Nephron progenitor cell (in vitro differentiated cells): ENCODE data around the gene UBN1.

ENCODE experiments used
- DNase-seq: peaks from one replicate; pipeline ENCODE4 v3.0.0; 2021
- H3K27ac Mint-ChIP-seq: 2 replicates; pipeline ENCODE4 v1.8.0; 2021; ENCODE audit warnings: mild to moderate bottlenecking, moderate library complexity, mixed read lengths
- H3K27me3 Mint-ChIP-seq: 2 replicates; pipeline ENCODE4 v1.8.0; 2021; ENCODE audit warnings: mild to moderate bottlenecking, low read depth, mixed read lengths; ENCODE audit not compliant: poor library complexity
- H3K36me3 Mint-ChIP-seq: 2 replicates; pipeline ENCODE4 v1.8.0; 2021; ENCODE audit warnings: low read depth, mixed read lengths
- H3K4me1 Mint-ChIP-seq: 2 replicates; pipeline ENCODE4 v1.8.0; 2021; ENCODE audit warnings: mixed read lengths
- H3K4me3 Mint-ChIP-seq: 2 replicates; pipeline ENCODE4 v1.8.0; 2021; ENCODE audit warnings: mild to moderate bottlenecking, moderate library complexity, mixed read lengths
- H3K9me3 Mint-ChIP-seq: 2 replicates; pipeline ENCODE4 v1.8.0; 2021; ENCODE audit warnings: mild to moderate bottlenecking, moderate library complexity, mixed read lengths
- TF ChIP-seq, protein P1 (sequence below): fragments of 200-600 bp; sonication (generic); IDR thresholded peaks from 2 replicates; pipeline ENCODE4 v1.5.0; 2021; ENCODE audit warnings: antibody characterized with exemption

The UBN1 gene, protein sequence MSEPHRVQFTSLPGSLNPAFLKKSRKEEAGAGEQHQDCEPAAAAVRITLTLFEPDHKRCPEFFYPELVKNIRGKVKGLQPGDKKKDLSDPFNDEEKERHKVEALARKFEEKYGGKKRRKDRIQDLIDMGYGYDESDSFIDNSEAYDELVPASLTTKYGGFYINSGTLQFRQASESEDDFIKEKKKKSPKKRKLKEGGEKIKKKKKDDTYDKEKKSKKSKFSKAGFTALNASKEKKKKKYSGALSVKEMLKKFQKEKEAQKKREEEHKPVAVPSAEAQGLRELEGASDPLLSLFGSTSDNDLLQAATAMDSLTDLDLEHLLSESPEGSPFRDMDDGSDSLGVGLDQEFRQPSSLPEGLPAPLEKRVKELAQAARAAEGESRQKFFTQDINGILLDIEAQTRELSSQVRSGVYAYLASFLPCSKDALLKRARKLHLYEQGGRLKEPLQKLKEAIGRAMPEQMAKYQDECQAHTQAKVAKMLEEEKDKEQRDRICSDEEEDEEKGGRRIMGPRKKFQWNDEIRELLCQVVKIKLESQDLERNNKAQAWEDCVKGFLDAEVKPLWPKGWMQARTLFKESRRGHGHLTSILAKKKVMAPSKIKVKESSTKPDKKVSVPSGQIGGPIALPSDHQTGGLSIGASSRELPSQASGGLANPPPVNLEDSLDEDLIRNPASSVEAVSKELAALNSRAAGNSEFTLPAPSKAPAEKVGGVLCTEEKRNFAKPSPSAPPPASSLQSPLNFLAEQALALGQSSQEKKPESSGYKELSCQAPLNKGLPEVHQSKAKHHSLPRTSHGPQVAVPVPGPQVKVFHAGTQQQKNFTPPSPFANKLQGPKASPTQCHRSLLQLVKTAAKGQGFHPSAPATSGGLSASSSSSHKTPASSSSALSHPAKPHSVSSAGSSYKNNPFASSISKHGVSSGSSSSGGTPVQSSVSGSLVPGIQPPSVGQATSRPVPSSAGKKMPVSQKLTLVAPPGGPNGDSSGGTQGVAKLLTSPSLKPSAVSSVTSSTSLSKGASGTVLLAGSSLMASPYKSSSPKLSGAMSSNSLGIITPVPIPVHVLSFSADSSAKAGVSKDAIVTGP (N-terminal part only)

DNA sequence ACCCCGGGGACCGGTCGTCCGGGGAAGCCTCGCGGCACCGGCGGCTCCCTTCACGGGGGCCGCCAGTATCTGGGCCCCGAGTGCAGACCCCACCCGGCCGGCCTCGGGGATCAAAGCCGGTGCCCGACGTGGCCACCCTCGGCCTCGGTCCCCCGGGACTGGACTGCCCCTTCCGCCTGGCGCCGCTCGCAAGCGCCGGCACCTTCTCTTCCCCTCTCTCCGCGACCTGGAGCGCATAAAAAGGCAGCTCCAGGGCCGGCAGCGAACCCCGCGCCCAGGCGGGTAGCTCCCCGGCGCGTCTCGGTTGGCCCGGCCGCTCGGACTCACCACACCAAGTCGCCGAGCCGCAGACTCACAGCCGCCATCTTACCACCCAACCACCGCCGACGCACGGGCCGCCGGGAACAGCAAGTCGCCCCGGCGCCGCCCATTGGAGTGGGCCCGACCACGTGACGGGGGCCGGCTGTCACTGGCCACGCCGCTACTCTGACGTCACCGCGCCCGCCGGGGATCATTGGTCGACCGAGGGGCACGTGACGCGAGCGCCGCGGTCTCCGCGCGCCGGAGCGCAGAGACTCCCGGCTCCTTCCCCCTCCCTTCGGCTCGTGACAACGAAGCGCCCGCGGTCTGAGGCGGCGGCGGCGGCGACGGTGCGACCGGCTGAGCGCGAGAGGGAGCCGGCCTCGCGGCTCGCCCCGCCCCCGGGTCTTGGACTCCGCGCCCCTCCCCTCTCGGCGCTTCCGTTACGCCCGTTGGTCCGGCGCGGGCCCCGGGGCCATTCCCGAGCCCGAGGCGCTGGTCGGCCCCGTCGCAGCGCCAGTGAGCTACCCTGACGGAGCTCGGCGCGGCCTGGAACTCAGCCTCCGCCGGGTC lies at the start of gene UBN1, which contains the start of gene GLYR1:
TSS of gene UBN1 (plus strand) at position 581 of the 873 bp plus-strand sequence. CDS start 5,437 bp downstream, outside the sequence.
TSS of gene GLYR1 (minus strand) at position 388 of the 873 bp plus-strand sequence. CDS start at position 365, 23 bp downstream.
- TF ChIP-seq, protein P1, sequence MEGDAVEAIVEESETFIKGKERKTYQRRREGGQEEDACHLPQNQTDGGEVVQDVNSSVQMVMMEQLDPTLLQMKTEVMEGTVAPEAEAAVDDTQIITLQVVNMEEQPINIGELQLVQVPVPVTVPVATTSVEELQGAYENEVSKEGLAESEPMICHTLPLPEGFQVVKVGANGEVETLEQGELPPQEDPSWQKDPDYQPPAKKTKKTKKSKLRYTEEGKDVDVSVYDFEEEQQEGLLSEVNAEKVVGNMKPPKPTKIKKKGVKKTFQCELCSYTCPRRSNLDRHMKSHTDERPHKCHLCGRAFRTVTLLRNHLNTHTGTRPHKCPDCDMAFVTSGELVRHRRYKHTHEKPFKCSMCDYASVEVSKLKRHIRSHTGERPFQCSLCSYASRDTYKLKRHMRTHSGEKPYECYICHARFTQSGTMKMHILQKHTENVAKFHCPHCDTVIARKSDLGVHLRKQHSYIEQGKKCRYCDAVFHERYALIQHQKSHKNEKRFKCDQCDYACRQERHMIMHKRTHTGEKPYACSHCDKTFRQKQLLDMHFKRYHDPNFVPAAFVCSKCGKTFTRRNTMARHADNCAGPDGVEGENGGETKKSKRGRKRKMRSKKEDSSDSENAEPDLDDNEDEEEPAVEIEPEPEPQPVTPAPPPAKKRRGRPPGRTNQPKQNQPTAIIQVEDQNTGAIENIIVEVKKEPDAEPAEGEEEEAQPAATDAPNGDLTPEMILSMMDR: no peak
- Mint-ChIP-seq H3K9me3 (no peaks in the 10 kb centered on the region), H3K36me3 (peaks cover 29% of the 10 kb centered on the region), H3K27me3 (no peaks in the 10 kb centered on the region), H3K27ac (peak within 1 kb of the TSS; percentile 96), H3K4me3 (peak within 1 kb of the TSS; percentile 91), H3K4me1 (peaks cover 44% of the 10 kb centered on the region)
- peak; percentile 100 for DNase-seq

DNA sequence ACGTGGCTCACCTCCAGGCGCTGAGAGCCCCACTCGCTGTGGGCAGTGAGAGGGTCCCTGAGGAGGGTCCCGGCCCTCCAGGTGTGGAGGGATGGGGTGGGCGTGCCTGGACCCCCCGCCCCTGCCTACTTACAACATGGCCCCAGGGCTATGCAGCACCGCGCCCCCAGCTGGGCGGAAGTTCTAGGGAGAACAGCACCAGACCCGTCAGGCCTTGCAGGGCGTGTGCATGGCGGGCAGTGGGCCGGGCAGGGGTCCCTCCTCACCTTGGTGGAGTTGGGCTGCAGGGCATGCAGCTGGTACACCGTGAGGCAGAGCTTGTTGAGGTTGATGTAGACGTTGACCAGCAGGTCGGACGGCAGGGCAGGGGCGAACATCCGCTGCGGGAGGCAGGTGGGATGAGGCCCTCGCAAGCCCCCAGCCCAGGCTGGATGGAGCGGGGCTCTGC lies 49.5 kb upstream of the UBN1 start:
- H3K4me3 Mint-ChIP-seq: no peak overlapping the region
- H3K4me1 Mint-ChIP-seq: peaks cover 16% of the 10 kb centered on the region
- H3K27ac Mint-ChIP-seq: no peak overlapping the region
- DNase-seq: no peak
- H3K9me3 Mint-ChIP-seq: no peaks in the 10 kb centered on the region
- no peaks in the 10 kb centered on the region for H3K36me3 Mint-ChIP-seq
- TF ChIP-seq, protein P1: no peak
- peaks cover 8% of the 10 kb centered on the region for H3K27me3 Mint-ChIP-seq

DNA sequence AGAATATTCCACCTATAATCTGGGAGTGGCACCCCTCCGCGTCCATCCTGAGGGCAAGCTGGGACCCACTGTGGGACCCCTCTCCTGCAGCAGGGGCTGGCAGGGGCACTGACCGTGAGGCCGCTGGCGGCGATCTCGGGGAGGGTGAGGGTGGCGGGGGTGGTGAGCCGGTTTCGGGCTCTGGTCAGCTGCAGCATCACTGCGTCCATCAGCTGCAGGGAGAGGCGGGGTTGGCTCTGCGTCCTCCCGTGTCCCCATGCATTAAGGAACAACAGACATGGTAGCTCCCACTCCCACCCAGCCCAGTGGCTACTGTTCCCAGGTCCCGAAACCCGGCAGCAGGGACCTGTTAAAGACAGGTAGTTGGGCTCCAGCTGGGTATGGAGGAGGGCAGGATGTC lies 48.8 kb upstream of the UBN1 start:
- no peak for DNase-seq
- Mint-ChIP-seq H3K4me1 (peaks cover 22% of the 10 kb centered on the region), H3K4me3 (no peak overlapping the region), H3K36me3 (no peaks in the 10 kb centered on the region), H3K9me3 (no peaks in the 10 kb centered on the region), H3K27ac (no peak overlapping the region), H3K27me3 (peaks cover 8% of the 10 kb centered on the region)
- TF ChIP-seq, protein P1: no peak

DNA sequence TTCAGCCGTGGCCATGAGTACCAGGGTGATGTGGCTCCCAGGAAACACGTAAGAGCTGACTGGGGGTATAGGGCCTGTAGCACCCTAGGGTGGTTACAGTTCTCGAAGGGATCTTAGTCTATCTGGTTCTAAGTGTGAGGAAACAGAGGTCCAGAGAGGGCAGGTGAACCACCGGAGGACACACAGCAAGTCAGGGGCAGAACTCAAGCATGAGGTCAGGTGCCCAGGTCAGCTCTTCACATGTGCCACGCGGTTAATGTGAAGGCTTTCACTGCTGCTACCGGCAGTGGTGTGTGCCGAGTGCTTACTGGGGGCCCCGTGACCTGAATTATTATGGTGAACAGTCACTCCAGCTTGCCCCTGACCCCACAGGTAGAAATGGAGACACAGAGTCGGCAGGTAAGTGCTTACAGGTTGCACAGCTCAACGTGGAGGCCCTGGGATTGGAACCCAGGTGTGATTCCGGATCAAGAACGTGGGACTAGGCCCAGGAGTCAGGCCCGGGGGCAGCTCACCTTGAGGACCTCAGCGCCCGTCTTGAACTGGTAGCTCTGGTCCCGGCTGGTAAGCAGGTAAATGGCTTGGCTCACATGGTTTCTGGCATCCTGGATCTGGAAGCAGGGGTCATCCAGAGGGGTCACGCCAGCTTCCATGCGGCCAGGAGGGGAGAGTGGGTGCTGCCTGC lies 48.0 kb upstream of the UBN1 start:
- H3K27ac Mint-ChIP-seq: no peak overlapping the region
- H3K27me3 Mint-ChIP-seq: peaks cover 7% of the 10 kb centered on the region
- DNase-seq: no peak
- H3K4me1 Mint-ChIP-seq: peaks cover 29% of the 10 kb centered on the region
- no peak overlapping the region for H3K4me3 Mint-ChIP-seq
- H3K36me3 Mint-ChIP-seq: peaks cover 4% of the 10 kb centered on the region
- no peaks in the 10 kb centered on the region for H3K9me3 Mint-ChIP-seq
- TF ChIP-seq, protein P1: no peak
